ENCODE measurements around the gene CYP24A1.

CYP24A1 gene

DNA sequence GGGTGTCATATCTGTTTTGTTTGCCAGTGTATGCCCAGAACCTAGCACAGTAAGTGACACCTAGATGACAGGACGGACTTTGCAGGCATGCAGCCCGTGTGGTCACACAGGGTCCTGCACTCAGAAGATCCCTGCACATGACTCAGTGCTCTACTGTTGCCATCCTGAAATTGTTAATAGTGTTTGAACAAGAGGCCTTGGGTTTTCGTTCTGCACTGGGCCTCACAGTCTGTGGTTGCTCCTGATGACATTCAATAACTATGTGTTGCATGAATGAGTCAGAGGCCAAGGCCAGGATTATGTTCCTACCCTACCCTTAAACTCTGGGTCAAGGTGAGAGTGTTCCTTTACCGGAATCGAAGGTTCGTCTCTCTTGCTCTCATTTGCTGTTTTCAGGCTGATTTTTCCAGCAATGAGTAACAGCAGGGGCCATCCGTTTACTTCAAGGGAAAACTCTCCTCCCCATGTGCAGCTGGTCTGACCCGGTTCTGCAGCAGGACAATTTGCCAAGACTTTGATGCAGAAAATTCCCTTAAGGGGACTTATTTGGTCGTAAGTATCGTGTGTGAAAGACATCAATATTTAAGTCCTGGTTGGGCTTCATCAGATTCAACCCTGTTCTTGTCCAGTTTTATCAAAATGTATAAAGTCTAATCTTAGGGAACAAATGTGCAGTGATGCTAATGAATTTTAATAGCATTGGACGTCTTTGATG, 21.1 kb upstream of the CYP24A1 start:
- no peaks in the 10 kb centered on the region for H4K20me1 ChIP-seq
- no peaks in the 10 kb centered on the region for H3K36me3 ChIP-seq
- no peak overlapping the region for H3K4me2 ChIP-seq
- H3K27me3 ChIP-seq: no peaks in the 10 kb centered on the region
- no peak overlapping the region for H3K27ac ChIP-seq
- no peaks in the 10 kb centered on the region for H3K9me3 ChIP-seq
- no peak overlapping the region for H3K9ac ChIP-seq
- no peak overlapping the region for H3K4me3 ChIP-seq
- no peaks in the 10 kb centered on the region for H3K4me1 ChIP-seq
- no peak for TF ChIP-seq Cebpa-rat (IDR thresholded peaks at IDR 0.05)

GRCh38 chr20:54193817-54194216, 20.0 kb upstream of the CYP24A1 start:
- Histone ChIP-seq H3K4me2 (no peak overlapping the region), H3K36me3 (no peaks in the 10 kb centered on the region), H3K4me3 (no peak overlapping the region), H3K9ac (no peak overlapping the region), H3K27me3 (no peaks in the 10 kb centered on the region), H3K9me3 (no peaks in the 10 kb centered on the region), H3K4me1 (no peaks in the 10 kb centered on the region), H3K27ac (no peak overlapping the region), H4K20me1 (no peaks in the 10 kb centered on the region)
- no peak for TF ChIP-seq Cebpa-rat (IDR thresholded peaks at IDR 0.05)

GRCh38 chr20:54190217-54190616, 16.4 kb upstream of the CYP24A1 start:
- Histone ChIP-seq H4K20me1 (no peaks in the 10 kb centered on the region), H3K9ac (no peak overlapping the region), H3K27me3 (no peaks in the 10 kb centered on the region), H3K36me3 (no peaks in the 10 kb centered on the region), H3K9me3 (no peaks in the 10 kb centered on the region), H3K4me2 (no peak overlapping the region), H3K4me1 (no peaks in the 10 kb centered on the region), H3K4me3 (no peak overlapping the region), H3K27ac (no peak overlapping the region)
- no peak for TF ChIP-seq Cebpa-rat (IDR thresholded peaks at IDR 0.05)

DNA sequence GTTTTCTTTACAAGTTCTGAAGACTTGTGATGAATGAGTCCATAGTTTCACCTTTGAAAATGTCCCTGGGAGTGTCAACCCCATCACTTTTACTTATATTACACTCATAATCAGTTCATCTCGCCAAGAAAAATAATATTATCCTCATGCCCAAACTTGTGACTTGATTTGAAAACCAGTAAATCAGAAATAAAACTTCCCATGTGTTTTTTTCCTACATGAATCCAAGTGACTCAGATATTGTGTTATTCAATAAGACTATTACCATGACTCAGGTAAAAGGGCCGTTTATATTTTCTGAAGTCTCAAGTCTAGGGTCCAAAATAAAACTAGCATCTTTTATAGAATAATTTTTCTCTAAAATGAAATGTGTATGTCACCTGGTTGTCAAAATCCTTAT, 15.8 kb upstream of the CYP24A1 start:
- H4K20me1 ChIP-seq: no peaks in the 10 kb centered on the region
- H3K4me3 ChIP-seq: no peak overlapping the region
- H3K9ac ChIP-seq: no peak overlapping the region
- no peaks in the 10 kb centered on the region for H3K27me3 ChIP-seq
- no peak for TF ChIP-seq Cebpa-rat (IDR thresholded peaks at IDR 0.05)
- no peak overlapping the region for H3K27ac ChIP-seq
- H3K9me3 ChIP-seq: no peaks in the 10 kb centered on the region
- no peaks in the 10 kb centered on the region for H3K4me1 ChIP-seq
- H3K4me2 ChIP-seq: no peak overlapping the region
- H3K36me3 ChIP-seq: no peaks in the 10 kb centered on the region

GRCh38 chr20:54188132-54188849, 14.5 kb upstream of the CYP24A1 start:
- Histone ChIP-seq H3K9me3 (no peaks in the 10 kb centered on the region), H3K4me2 (no peak overlapping the region)

DNA sequence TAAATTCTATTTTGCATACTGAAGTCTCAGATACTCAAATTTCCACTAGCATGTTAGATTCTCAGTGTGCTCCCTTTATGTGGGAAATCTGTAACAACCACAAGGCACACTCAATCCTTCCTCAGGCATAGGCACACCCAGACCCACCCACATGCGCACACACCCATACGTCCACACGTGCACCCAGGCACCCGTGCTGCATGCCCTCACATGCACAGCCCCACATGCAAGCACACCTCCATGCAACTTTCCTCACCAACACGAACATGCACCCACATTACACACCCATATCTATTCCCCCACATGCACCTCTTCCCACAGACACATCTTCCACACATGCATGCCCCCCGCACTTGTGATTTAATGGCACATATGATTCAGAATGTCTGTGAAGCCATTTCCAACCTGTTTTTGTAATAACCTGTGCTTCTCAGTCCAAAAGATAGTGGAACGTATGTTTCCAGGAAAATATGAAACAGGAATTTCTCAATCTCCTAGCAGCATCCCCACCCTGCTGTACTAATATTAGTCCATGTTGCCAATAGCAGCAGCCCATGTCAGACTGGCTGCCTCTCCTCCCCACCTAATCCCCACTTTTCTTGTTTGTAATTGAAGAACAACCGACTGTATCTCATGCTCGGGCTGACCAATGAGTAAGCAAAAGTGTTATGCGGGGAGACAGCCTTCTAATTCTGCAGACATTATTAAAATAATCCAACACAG, 11.3 kb upstream of the CYP24A1 start:
- Histone ChIP-seq H3K4me2 (no peak overlapping the region), H3K9me3 (no peaks in the 10 kb centered on the region), H3K27ac (no peak overlapping the region), H3K36me3 (no peaks in the 10 kb centered on the region), H4K20me1 (no peaks in the 10 kb centered on the region), H3K27me3 (no peaks in the 10 kb centered on the region), H3K4me1 (no peaks in the 10 kb centered on the region), H3K4me3 (no peak overlapping the region), H3K9ac (no peak overlapping the region)
- no peak for TF ChIP-seq Cebpa-rat (IDR thresholded peaks at IDR 0.05)

More at GRCh38 chr20:54188132-54188849, 14.5 kb upstream of the CYP24A1 start:
- Histone ChIP-seq H3K36me3 (no peaks in the 10 kb centered on the region), H3K4me3 (no peak overlapping the region), H3K4me1 (no peaks in the 10 kb centered on the region), H3K9ac (no peak overlapping the region), H4K20me1 (no peaks in the 10 kb centered on the region), H3K27me3 (no peaks in the 10 kb centered on the region), H3K27ac (no peak overlapping the region)
- no peak for TF ChIP-seq Cebpa-rat (IDR thresholded peaks at IDR 0.05)

GRCh38 chr20:54184071-54184470, 10.3 kb upstream of the CYP24A1 start:
- TF ChIP-seq Cebpa-rat (IDR thresholded peaks at IDR 0.05): no peak
- no peaks in the 10 kb centered on the region for H3K36me3 ChIP-seq
- no peaks in the 10 kb centered on the region for H4K20me1 ChIP-seq
- no peaks in the 10 kb centered on the region for H3K9me3 ChIP-seq
- no peak overlapping the region for H3K27ac ChIP-seq
- H3K4me1 ChIP-seq: no peaks in the 10 kb centered on the region
- H3K9ac ChIP-seq: no peak overlapping the region
- no peak overlapping the region for H3K4me2 ChIP-seq
- H3K4me3 ChIP-seq: no peak overlapping the region
- no peaks in the 10 kb centered on the region for H3K27me3 ChIP-seq

- Histone ChIP-seq H3K27me3 (peaks cover 2% of the 10 kb centered on the region; the same call in 1 of the 2 replicates), H3K27ac (no peak overlapping the region), H3K36me3 (no peaks in the 10 kb centered on the region), H3K4me1 (no peaks in the 10 kb centered on the region), H3K4me3 (no peak overlapping the region), H3K9me3 (no peaks in the 10 kb centered on the region), H3K4me2 (no peak overlapping the region), H3K9ac (no peak overlapping the region), H4K20me1 (no peaks in the 10 kb centered on the region)
- TF ChIP-seq Cebpa-rat (IDR thresholded peaks at IDR 0.05): no peak
These were observed 7.1 kb upstream of the CYP24A1 start for GRCh38 chr20:54180931-54181330.

GRCh38 chr20:54179946-54180345, 6.2 kb upstream of the CYP24A1 start:
- peaks cover 12% of the 10 kb centered on the region for H3K27me3 ChIP-seq
- no peak overlapping the region for H3K9ac ChIP-seq
- no peak overlapping the region for H3K4me3 ChIP-seq
- H3K27ac ChIP-seq: no peak overlapping the region
- H3K4me1 ChIP-seq: no peaks in the 10 kb centered on the region
- no peaks in the 10 kb centered on the region for H3K9me3 ChIP-seq
- no peaks in the 10 kb centered on the region for H4K20me1 ChIP-seq
- H3K36me3 ChIP-seq: no peaks in the 10 kb centered on the region
- no peak for TF ChIP-seq Cebpa-rat (IDR thresholded peaks at IDR 0.05)
- no peak overlapping the region for H3K4me2 ChIP-seq

DNA sequence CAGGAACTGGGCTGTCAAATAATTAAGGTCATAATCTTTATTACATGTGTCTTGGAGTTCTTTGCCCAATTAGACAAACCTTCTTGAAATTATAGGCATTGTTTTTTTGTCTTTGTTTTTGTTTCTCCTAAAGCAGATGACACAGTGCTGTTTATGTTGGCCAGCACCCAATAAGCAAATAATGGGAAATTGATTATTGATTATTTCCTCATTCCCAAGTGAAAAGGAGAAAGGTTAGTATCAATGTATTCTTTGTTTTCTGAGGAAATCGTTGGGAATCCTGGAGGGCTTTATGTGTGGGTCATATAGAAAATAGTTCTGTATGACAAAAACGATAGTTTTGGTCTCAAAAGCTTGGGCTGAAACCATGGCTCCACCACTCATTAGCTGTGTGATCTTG, 4.5 kb upstream of the CYP24A1 start:
- Histone ChIP-seq H3K4me3 (no peak overlapping the region), H3K36me3 (no peaks in the 10 kb centered on the region), H4K20me1 (no peaks in the 10 kb centered on the region), H3K27me3 (peaks cover 28% of the 10 kb centered on the region), H3K9ac (no peak overlapping the region), H3K27ac (no peak overlapping the region), H3K4me2 (no peak overlapping the region), H3K4me1 (no peaks in the 10 kb centered on the region; the same call in 1 of the 2 replicates), H3K9me3 (peaks cover 11% of the 10 kb centered on the region)
- no peak for TF ChIP-seq Cebpa-rat (IDR thresholded peaks at IDR 0.05)

All from BLaER1 (cell line).